ENCODE measurements around the gene TGFBI.

TGFBI gene

DNA sequence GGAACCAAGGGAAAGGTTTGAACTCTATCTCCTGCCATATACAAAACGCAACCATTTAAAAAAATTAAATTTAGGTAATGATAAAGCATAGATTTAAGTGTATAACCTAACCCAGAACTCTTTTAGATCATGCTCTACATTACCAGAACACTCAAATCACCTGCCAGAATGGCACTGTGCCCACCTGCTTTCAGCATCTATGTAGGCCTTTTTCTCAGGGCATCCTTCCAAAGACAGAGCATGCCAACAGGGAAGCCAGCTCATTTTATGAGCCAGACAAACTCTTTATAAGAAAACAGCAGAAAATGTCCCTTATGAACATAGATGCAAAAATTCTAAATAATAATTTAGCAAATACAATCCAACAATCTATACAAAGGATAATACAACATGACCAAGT lies 55.9 kb downstream of the TGFBI start:
- H3K27me3 ChIP-seq (ENCODE audit: low read depth, low read length), result peaks cover 8% of the 10 kb centered on the region
- no peak overlapping the region for H3K4me3 ChIP-seq (ENCODE audit: low read length)
- H3K9ac ChIP-seq (ENCODE audit: low read length), result no peak overlapping the region
- H3K4me1 ChIP-seq (ENCODE audit: low read length), result peaks cover 24% of the 10 kb centered on the region
- no peak overlapping the region for H2AFZ ChIP-seq (ENCODE audit: low read depth, low read length)
- no peak overlapping the region for H3K4me2 ChIP-seq (ENCODE audit: low read length)
- no peaks in the 10 kb centered on the region for H3K79me2 ChIP-seq (ENCODE audit: low read length)
- H4K20me1 ChIP-seq (ENCODE audit: insufficient read depth, low read length), result no peaks in the 10 kb centered on the region
- H3K27ac ChIP-seq (ENCODE audit: low read length), result no peak overlapping the region
- H3K9me3 ChIP-seq (ENCODE audit: insufficient read depth, low read length), result no peaks in the 10 kb centered on the region
- no peaks in the 10 kb centered on the region for H3K36me3 ChIP-seq (replicated peaks; ENCODE audit: low read depth, low read length)
- TF ChIP-seq, protein P1, sequence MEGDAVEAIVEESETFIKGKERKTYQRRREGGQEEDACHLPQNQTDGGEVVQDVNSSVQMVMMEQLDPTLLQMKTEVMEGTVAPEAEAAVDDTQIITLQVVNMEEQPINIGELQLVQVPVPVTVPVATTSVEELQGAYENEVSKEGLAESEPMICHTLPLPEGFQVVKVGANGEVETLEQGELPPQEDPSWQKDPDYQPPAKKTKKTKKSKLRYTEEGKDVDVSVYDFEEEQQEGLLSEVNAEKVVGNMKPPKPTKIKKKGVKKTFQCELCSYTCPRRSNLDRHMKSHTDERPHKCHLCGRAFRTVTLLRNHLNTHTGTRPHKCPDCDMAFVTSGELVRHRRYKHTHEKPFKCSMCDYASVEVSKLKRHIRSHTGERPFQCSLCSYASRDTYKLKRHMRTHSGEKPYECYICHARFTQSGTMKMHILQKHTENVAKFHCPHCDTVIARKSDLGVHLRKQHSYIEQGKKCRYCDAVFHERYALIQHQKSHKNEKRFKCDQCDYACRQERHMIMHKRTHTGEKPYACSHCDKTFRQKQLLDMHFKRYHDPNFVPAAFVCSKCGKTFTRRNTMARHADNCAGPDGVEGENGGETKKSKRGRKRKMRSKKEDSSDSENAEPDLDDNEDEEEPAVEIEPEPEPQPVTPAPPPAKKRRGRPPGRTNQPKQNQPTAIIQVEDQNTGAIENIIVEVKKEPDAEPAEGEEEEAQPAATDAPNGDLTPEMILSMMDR (IDR thresholded peaks at IDR 0.05; ENCODE audit: low read depth, low read length), result no peak
- TF ChIP-seq EZH2phosphoT487 (IDR thresholded peaks at IDR 0.05; ENCODE audit: low read depth), result no peak

DNA sequence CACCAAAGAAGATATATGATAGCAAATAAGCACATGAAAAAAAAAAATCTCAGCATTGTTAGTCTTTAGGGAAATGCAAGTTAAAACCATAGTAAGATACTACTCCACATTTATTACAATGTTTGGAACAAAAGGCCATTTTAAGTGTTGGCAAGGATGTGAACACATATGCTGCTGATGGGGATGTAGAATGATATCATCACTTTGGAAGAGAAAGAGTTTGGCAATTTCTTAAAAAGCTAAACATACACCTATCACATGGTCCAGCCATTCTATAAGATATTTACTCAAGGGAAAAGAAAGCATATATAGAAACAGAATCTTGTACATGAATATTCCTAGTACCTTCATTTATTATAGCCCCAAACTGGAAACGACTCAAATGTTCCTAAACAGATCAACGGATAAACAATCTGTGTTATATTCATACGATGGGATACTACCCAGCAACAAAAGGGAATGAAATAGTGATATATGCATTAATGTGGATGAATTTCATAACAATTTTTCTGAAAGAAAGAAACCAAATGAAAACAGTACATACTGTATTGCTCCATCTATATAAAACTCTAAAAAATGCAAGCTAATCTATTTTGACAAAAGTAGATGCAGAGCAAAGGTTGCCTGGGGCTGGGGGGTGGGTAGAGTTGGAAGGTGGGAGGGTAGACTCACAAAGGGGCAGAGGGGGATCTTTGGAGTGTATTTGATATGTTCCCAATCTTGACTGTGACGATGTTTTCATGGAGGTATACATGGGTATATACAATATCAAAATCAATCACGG lies 58.2 kb downstream of the TGFBI start:
- no peaks in the 10 kb centered on the region for H3K36me3 ChIP-seq (replicated peaks; ENCODE audit: low read depth, low read length)
- H3K9me3 ChIP-seq (ENCODE audit: insufficient read depth, low read length), result no peaks in the 10 kb centered on the region
- TF ChIP-seq, protein P1 (IDR thresholded peaks at IDR 0.05; ENCODE audit: low read depth, low read length), result no peak
- no peak for TF ChIP-seq EZH2phosphoT487 (IDR thresholded peaks at IDR 0.05; ENCODE audit: low read depth)
- H3K27ac ChIP-seq (ENCODE audit: low read length), result no peak overlapping the region
- no peaks in the 10 kb centered on the region for H3K79me2 ChIP-seq (ENCODE audit: low read length)
- H3K4me1 ChIP-seq (ENCODE audit: low read length), result peaks cover 10% of the 10 kb centered on the region
- no peak overlapping the region for H3K4me3 ChIP-seq (ENCODE audit: low read length)
- no peak overlapping the region for H3K4me2 ChIP-seq (ENCODE audit: low read length)
- no peak overlapping the region for H2AFZ ChIP-seq (ENCODE audit: low read depth, low read length)
- no peak overlapping the region for H3K9ac ChIP-seq (ENCODE audit: low read length)
- H3K27me3 ChIP-seq (ENCODE audit: low read depth, low read length), result peaks cover 8% of the 10 kb centered on the region; the same call in 1 of the 2 replicates
- H4K20me1 ChIP-seq (ENCODE audit: insufficient read depth, low read length), result no peaks in the 10 kb centered on the region

DNA sequence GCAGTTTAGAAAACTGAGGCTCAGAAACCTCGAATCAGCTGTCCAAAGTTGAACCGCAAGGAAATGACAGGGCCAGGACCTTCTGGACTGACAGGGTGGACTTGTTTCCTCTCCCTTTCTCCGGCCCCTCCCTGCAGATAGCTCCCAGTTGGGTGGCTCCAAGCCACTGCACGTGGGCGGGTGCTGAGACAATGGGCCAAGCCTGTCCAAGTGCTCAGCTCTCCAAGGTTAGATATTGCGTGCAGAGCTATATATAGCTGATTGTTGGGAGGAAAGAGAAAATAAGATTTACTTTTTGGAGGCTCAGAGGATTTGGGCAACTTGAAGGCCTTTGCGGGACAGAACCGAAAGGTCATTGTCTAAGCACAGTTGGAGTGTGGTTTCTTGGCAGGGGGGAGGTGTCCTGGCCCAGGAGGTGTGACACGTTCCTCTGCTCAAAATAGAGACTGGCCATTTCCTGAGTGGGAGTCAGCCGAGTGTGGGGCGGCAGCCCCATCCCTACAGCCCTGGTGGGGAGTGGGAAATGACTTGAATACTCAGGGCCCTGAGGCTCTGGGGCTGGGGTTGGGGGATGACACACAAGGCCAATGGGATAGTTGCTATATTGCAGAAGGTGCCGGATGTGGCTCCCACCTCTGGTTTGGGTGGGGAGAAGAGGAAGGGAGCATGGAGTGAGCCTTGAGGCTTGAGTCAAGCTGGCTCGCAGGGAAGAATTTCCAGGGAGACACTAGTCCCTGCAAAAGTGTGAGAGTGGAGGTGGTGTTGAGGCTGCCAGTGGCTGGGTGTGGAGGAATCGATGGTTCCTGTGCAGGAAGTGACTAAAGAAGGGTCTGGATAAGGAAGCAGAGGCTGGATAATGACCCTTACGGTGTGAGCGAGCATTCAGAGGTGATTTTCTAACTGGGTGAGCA lies 59.4 kb downstream of the TGFBI start:
- no peak overlapping the region for H3K4me3 ChIP-seq (ENCODE audit: low read length)
- H3K27me3 ChIP-seq (ENCODE audit: low read depth, low read length), result peaks cover 9% of the 10 kb centered on the region; the same call in 1 of the 2 replicates
- H3K36me3 ChIP-seq (replicated peaks; ENCODE audit: low read depth, low read length), result no peaks in the 10 kb centered on the region
- TF ChIP-seq, protein P1 (IDR thresholded peaks at IDR 0.05; ENCODE audit: low read depth, low read length), result no peak
- no peak for TF ChIP-seq EZH2phosphoT487 (IDR thresholded peaks at IDR 0.05; ENCODE audit: low read depth)
- no peaks in the 10 kb centered on the region for H3K9me3 ChIP-seq (ENCODE audit: insufficient read depth, low read length)
- no peak overlapping the region for H2AFZ ChIP-seq (ENCODE audit: low read depth, low read length)
- no peak overlapping the region for H3K9ac ChIP-seq (ENCODE audit: low read length)
- H3K4me2 ChIP-seq (ENCODE audit: low read length), result no peak overlapping the region
- no peaks in the 10 kb centered on the region for H3K4me1 ChIP-seq (ENCODE audit: low read length)
- H4K20me1 ChIP-seq (ENCODE audit: insufficient read depth, low read length), result no peaks in the 10 kb centered on the region
- no peak overlapping the region for H3K27ac ChIP-seq (ENCODE audit: low read length)
- no peaks in the 10 kb centered on the region for H3K79me2 ChIP-seq (ENCODE audit: low read length)

DNA sequence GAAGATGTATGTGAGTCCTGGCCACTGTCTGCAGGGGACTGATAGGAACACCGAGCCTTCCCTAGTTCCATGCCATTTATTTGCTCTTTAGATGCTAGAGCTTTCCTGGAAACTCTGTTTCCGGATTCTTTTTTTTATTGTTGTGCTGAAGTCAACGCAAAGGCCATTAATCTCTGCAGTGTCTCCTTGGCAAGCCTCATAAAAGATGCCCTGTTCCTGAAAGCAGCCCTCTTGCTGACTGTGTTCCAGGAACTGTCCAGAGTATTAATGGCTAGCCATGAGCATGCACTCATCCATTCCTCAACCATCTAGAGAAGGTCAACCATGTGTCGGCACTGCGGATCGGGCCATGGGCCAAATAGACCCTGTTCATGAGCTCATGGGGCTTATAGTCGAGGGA lies 61.0 kb downstream of the TGFBI start:
- H3K9ac ChIP-seq (ENCODE audit: low read length), result no peak overlapping the region
- H3K9me3 ChIP-seq (ENCODE audit: insufficient read depth, low read length), result no peaks in the 10 kb centered on the region
- no peaks in the 10 kb centered on the region for H3K79me2 ChIP-seq (ENCODE audit: low read length)
- 0 out of 2 replicates have a peak, but pooled peaks cover 10% of the 10 kb centered on the region for H3K27me3 ChIP-seq (ENCODE audit: low read depth, low read length)
- no peak overlapping the region for H3K27ac ChIP-seq (ENCODE audit: low read length)
- H3K4me3 ChIP-seq (ENCODE audit: low read length), result no peak overlapping the region
- H4K20me1 ChIP-seq (ENCODE audit: insufficient read depth, low read length), result no peaks in the 10 kb centered on the region
- H3K4me1 ChIP-seq (ENCODE audit: low read length), result no peaks in the 10 kb centered on the region
- TF ChIP-seq EZH2phosphoT487 (IDR thresholded peaks at IDR 0.05; ENCODE audit: low read depth), result no peak
- TF ChIP-seq, protein P1 (IDR thresholded peaks at IDR 0.05; ENCODE audit: low read depth, low read length), result no peak
- H3K4me2 ChIP-seq (ENCODE audit: low read length), result no peak overlapping the region
- no peak overlapping the region for H2AFZ ChIP-seq (ENCODE audit: low read depth, low read length)
- H3K36me3 ChIP-seq (replicated peaks; ENCODE audit: low read depth, low read length), result no peaks in the 10 kb centered on the region
